ENCODE results near the gene DNAJC17. TPM values are rescaled to one million over a fixed set of nuclear protein-coding genes. Genes with fewer than 3 reads are reported as not detected.

Gene DNAJC17
- total RNA-seq, 3 donors from 2014 or later, result 49.1 to 62.1 (median 49.9) TPM

GRCh38 chr15:40756938-40757337 lies 50.3 kb downstream of the DNAJC17 start:
- Mint-ChIP-seq H3K36me3 (ENCODE audit: insufficient read depth) (peaks cover 6% of the 10 kb centered on the region), H3K27me3 (ENCODE audit: low read depth) (no peaks in the 10 kb centered on the region), H3K9me3 (no peaks in the 10 kb centered on the region), H3K4me3 (no peak overlapping the region), H3K4me1 (ENCODE audit: low read depth) (peaks cover 28% of the 10 kb centered on the region)
- DNase-seq, result no peak
- no peak for ATAC-seq

GRCh38 chr15:40755812-40756208 lies 51.5 kb downstream of the DNAJC17 start:
- DNase-seq, result no peak

GRCh38 chr15:40754883-40755811 lies 52.1 kb downstream of the DNAJC17 start, which contains the start of gene RMDN3:
RMDN3 (minus strand) TSS chr15:40755254; CDS start chr15:40754783, 471 bp downstream.
- Mint-ChIP-seq H3K4me3 (peak within 1 kb of the TSS; percentile 93), H3K27me3 (ENCODE audit: low read depth) (no peaks in the 10 kb centered on the region), H3K4me1 (ENCODE audit: low read depth) (peaks cover 32% of the 10 kb centered on the region), H3K9me3 (no peaks in the 10 kb centered on the region), H3K36me3 (ENCODE audit: insufficient read depth) (peaks cover 14% of the 10 kb centered on the region)
- peak; percentile 92 to 93 for ATAC-seq
- DNase-seq, result peak; percentile 93

More at GRCh38 chr15:40755812-40756208, 51.5 kb downstream of the DNAJC17 start:
- Mint-ChIP-seq H3K4me3 (peak overlapping the region; percentile 93), H3K9me3 (no peaks in the 10 kb centered on the region), H3K4me1 (ENCODE audit: low read depth) (peaks cover 32% of the 10 kb centered on the region), H3K36me3 (ENCODE audit: insufficient read depth) (peaks cover 13% of the 10 kb centered on the region), H3K27me3 (ENCODE audit: low read depth) (no peaks in the 10 kb centered on the region)
- no peak for ATAC-seq

DNA sequence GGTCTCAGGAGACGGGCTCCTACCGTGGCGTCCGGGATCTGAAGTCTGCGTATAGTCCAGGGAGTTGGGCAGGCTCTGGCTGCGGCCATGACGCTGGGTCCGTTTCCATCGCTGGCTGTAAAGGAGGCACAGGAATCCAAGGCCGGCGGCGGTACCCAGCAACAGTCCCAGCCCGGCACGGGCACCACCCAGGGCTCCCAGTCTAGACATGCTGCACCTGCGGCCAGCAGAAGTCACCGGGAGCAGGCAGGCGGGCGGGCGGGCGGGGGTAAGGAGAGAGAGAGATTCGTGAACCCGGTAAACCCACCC lies 52.7 kb downstream of the DNAJC17 start:
- no peaks in the 10 kb centered on the region for H3K9me3 Mint-ChIP-seq
- H3K4me3 Mint-ChIP-seq, result peak overlapping the region; percentile 93
- no peaks in the 10 kb centered on the region for H3K27me3 Mint-ChIP-seq (ENCODE audit: low read depth)
- no peak for DNase-seq
- ATAC-seq, result peak; percentile 6 to 13
- H3K36me3 Mint-ChIP-seq (ENCODE audit: insufficient read depth), result peaks cover 17% of the 10 kb centered on the region
- peaks cover 32% of the 10 kb centered on the region for H3K4me1 Mint-ChIP-seq (ENCODE audit: low read depth)

DNA sequence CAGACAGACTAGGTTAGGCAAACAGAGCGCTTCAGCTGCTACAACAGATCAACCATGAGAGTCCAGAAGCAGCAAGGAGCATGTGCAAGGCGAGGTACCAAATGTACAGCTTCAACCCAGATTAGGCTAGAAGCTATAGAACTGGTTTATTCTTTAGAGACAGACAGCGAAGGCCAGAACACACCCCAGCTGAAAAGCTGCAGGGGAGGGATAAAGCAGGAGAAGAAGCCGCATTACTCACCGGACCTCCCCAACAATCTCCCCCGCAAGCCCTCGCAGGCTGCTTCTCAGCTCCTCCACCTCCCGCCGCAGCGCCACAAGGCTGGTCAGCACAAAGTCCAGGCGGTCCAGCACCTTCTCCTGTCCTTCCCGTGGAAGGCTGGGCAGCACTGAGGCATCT lies 55.5 kb downstream of the DNAJC17 start:
- Mint-ChIP-seq H3K36me3 (ENCODE audit: insufficient read depth) (peaks cover 29% of the 10 kb centered on the region), H3K27me3 (ENCODE audit: low read depth) (no peaks in the 10 kb centered on the region), H3K4me1 (ENCODE audit: low read depth) (peaks cover 32% of the 10 kb centered on the region), H3K4me3 (no peak overlapping the region), H3K9me3 (no peaks in the 10 kb centered on the region)
- ATAC-seq (no peak), DNase-seq (no peak)

GRCh38 chr15:40750885-40751284 lies 56.4 kb downstream of the DNAJC17 start:
- Mint-ChIP-seq H3K36me3 (ENCODE audit: insufficient read depth) (peaks cover 29% of the 10 kb centered on the region), H3K9me3 (no peaks in the 10 kb centered on the region), H3K4me3 (no peak overlapping the region), H3K27me3 (ENCODE audit: low read depth) (no peaks in the 10 kb centered on the region), H3K4me1 (ENCODE audit: low read depth) (peaks cover 32% of the 10 kb centered on the region)
- DNase-seq (no peak), ATAC-seq (no peak)

- no peak for ATAC-seq
- DNase-seq, result no peak
- Mint-ChIP-seq H3K27me3 (ENCODE audit: low read depth) (no peaks in the 10 kb centered on the region), H3K36me3 (ENCODE audit: insufficient read depth) (peaks cover 31% of the 10 kb centered on the region), H3K4me3 (no peak overlapping the region), H3K9me3 (no peaks in the 10 kb centered on the region), H3K4me1 (ENCODE audit: low read depth) (peaks cover 31% of the 10 kb centered on the region)
These were observed 58.1 kb downstream of the DNAJC17 start for GRCh38 chr15:40749151-40749630.

DNA sequence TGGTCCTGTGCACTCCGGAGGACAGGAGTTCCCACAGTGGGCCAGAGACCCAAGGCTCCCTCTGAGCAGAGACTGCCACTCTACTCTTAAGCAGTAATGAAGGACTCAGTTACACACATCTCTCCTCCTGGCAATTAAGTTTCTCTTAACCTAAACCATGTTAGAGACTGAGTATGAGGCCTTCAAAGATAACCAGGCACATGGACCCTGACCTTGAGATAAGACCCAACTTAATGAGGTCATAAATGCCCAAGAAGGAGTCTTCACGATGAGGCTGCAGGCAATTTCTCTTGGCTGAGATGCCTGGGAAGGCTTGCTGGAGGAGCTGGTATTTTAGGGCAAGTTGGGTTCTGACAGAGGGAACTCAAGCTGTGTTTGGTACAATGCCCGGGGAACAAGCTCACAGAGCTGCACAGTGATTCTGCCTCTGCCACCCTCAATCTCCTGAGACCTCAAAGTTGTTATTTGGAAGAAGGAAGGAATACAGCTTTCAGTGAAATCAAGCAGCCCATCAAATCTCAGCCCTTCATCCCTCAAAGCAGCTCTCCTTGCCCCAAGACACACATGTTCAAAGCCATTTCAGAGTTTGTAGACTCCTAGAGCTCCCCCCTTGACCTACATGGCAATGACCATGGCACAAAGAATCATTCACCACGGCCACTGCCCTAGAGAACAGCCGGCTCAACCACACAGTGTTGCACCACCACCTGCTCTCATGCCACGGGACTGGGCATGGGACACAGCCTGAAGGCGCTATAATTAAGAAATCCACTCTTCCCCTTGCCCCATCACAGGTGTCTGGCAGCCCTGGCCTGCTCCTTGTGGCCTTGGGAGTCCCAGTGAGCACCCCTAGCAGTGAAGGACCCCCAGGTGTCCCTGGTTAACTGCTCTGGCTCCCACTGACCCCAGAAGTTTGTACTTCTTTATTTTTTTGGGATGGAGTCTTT lies 59.3 kb downstream of the DNAJC17 start:
- no peak for ATAC-seq
- H3K9me3 Mint-ChIP-seq, result no peaks in the 10 kb centered on the region
- DNase-seq, result no peak
- H3K4me3 Mint-ChIP-seq, result no peak overlapping the region
- H3K4me1 Mint-ChIP-seq (ENCODE audit: low read depth), result peaks cover 31% of the 10 kb centered on the region
- H3K27me3 Mint-ChIP-seq (ENCODE audit: low read depth), result no peaks in the 10 kb centered on the region
- peaks cover 31% of the 10 kb centered on the region for H3K36me3 Mint-ChIP-seq (ENCODE audit: insufficient read depth)

- ATAC-seq, result no peak
- DNase-seq, result no peak
- no peak overlapping the region for H3K4me3 Mint-ChIP-seq
- H3K36me3 Mint-ChIP-seq (ENCODE audit: insufficient read depth), result peaks cover 34% of the 10 kb centered on the region
- no peaks in the 10 kb centered on the region for H3K27me3 Mint-ChIP-seq (ENCODE audit: low read depth)
- no peaks in the 10 kb centered on the region for H3K9me3 Mint-ChIP-seq
- peaks cover 26% of the 10 kb centered on the region for H3K4me1 Mint-ChIP-seq (ENCODE audit: low read depth)
These were observed 60.3 kb downstream of the DNAJC17 start for GRCh38 chr15:40746916-40747418.

DNA sequence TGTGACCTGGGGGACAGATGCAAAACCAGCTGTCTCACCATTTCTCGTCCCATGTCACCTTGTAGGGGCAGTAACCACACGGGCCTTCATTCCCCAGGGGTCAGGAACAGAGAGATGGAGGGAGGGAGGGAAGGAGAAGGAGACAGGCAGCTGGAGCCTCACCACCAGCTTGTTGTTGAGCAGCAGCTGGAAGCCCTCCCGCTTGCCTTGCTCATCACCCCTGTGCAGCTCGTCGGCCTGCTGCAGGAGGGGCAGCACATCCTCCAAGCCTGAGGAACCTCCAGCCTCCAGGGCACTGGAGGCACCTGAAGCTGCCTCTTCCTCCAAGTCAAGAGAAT lies 62.5 kb downstream of the DNAJC17 start:
- ATAC-seq (no peak), DNase-seq (no peak)
- Mint-ChIP-seq H3K36me3 (ENCODE audit: insufficient read depth) (peaks cover 30% of the 10 kb centered on the region), H3K4me3 (no peak overlapping the region), H3K9me3 (no peaks in the 10 kb centered on the region), H3K4me1 (ENCODE audit: low read depth) (peaks cover 21% of the 10 kb centered on the region), H3K27me3 (ENCODE audit: low read depth) (no peaks in the 10 kb centered on the region)

- Mint-ChIP-seq H3K4me3 (peak overlapping the region; percentile 60), H3K36me3 (ENCODE audit: insufficient read depth) (peaks cover 28% of the 10 kb centered on the region), H3K27me3 (ENCODE audit: low read depth) (no peaks in the 10 kb centered on the region), H3K9me3 (no peaks in the 10 kb centered on the region), H3K4me1 (ENCODE audit: low read depth) (peaks cover 21% of the 10 kb centered on the region)
- DNase-seq, result peak; percentile 51
- peak; percentile 91 to 95 for ATAC-seq
These were observed 63.1 kb downstream of the DNAJC17 start for GRCh38 chr15:40743921-40744814.

- Mint-ChIP-seq H3K4me1 (ENCODE audit: low read depth) (peaks cover 21% of the 10 kb centered on the region), H3K4me3 (no peak overlapping the region), H3K27me3 (ENCODE audit: low read depth) (no peaks in the 10 kb centered on the region), H3K9me3 (no peaks in the 10 kb centered on the region), H3K36me3 (ENCODE audit: insufficient read depth) (peaks cover 28% of the 10 kb centered on the region)
- DNase-seq, result no peak
- no peak for ATAC-seq
These were observed 63.8 kb downstream of the DNAJC17 start for GRCh38 chr15:40743485-40743901.

DNA sequence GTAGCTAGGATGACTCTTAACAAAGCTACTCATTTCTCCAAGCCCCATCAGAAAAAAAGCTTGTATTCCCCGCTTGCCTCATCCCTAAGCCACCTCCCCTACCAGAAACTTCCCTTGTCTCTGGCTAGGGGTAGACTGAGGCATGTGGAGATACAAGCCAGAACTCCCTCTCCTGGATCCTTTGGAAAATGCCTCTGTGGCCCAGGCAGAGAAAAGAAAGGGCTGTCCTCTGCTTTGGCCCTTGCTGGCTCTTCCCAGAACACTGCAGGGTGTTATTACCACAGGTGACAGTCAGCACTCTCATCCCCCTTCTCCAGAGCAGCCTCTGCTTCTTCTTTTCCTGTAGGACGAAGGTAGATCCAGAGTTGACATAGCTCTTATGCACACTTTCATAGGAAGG lies 67.4 kb downstream of the DNAJC17 start:
- no peak for DNase-seq
- Mint-ChIP-seq H3K9me3 (no peaks in the 10 kb centered on the region), H3K36me3 (ENCODE audit: insufficient read depth) (peaks cover 24% of the 10 kb centered on the region), H3K4me1 (ENCODE audit: low read depth) (peaks cover 18% of the 10 kb centered on the region), H3K27me3 (ENCODE audit: low read depth) (no peaks in the 10 kb centered on the region), H3K4me3 (no peak overlapping the region)
- no peak for ATAC-seq
